Heart right ventricle (tissue), 16 donors: Measurements from ENCODE around the gene SYK. TPM values are rescaled to one million over a fixed set of nuclear protein-coding genes. Genes with fewer than 3 reads are reported as not detected.
A peak's percentile ranks its signal among the peaks of the same experiment; 100 is the strongest.

Experiments used
- ATAC-seq, 8 donors: fragments of 200-7000 bp; cut with Tn5 transposase; one replicate each; pipeline ENCODE4 v1.9.1; 2020; ENCODE audit warnings: mild to moderate bottlenecking in 8 of 8, moderate library complexity in 8 of 8, moderate number of reproducible peaks in 1 of 8
- DNase-seq, 2 donors: peaks; one replicate each; pipeline ENCODE4 v3.0.0-alpha.2; 2020
- H3K27ac ChIP-seq, 10 donors: fragments of 200-600 bp; sonication (generic) in 2 of 10; one replicate each; pipeline versions ENCODE4 v1.5.0 to v1.8.0; 2020 to 2022; ENCODE audit warnings: mild to moderate bottlenecking in 3 of 10
- H3K27me3 ChIP-seq, 7 donors: fragments of 200-600 bp; one replicate each; pipeline ENCODE4 v1.8.0; 2021 to 2022; ENCODE audit warnings: mild to moderate bottlenecking in 2 of 7
- H3K36me3 ChIP-seq, 9 donors: fragments of 200-600 bp; sonication (generic) in 1 of 9; one replicate each; pipeline versions ENCODE4 v1.5.0 to v1.8.0; 2020 to 2022; ENCODE audit warnings: mild to moderate bottlenecking in 2 of 9
- H3K4me1 ChIP-seq, 9 donors: fragments of 200-600 bp; sonication (generic) in 1 of 9; one replicate each; pipeline versions ENCODE4 v1.5.0 to v1.8.0; 2020 to 2022; ENCODE audit warnings: mild to moderate bottlenecking in 4 of 9
- H3K4me3 ChIP-seq, 10 donors: fragments of 200-600 bp; sonication (generic) in 2 of 10; one replicate each; pipeline versions ENCODE4 v1.5.0 to v1.8.0; 2020 to 2022; ENCODE audit warnings: mild to moderate bottlenecking in 7 of 10, moderate library complexity in 2 of 10
- H3K9me3 ChIP-seq, 11 donors: fragments of 200-600 bp in 10 of 11; sonication (generic) in 2 of 11; one replicate each; pipeline versions ENCODE4 v1.5.0 to v1.8.0; 2013 to 2022; ENCODE audit warnings: mild to moderate bottlenecking in 2 of 11, control low read depth in 1 of 11, moderate library complexity in 1 of 11
- WGBS, 2 donors: extraction: QIAGEN DNeasy Blood & Tissue Kit; methylation state at CpG; one replicate each; pipeline ENCODE4 v1.1.7; 2013; ENCODE audit warnings: inconsistent platforms in 1 of 2; 5-methylcytosine and 5-hydroxymethylcytosine counted together
- intact Hi-C, 10 donors: fragments of 100-400 bp; cut with DNase I; formaldehyde crosslinking; loops; one replicate each; pipeline versions ENCODE4 v1.11.1 to v1.14.2; 2022
- polyA plus RNA-seq, 2 donors: library from polyadenylated mRNA; stranded (reverse); fragments of 200-250 nt; gene quantifications; one replicate each; pipeline ENCODE4 v1.2.3, GENCODE V29; 2013
- total RNA-seq, 10 donors: library from RNA; stranded (reverse); fragmentation: NEBNext Ultra II Directional in 3 of 10; extraction: Animal tissue kit (Norgen Biotek cat#: 25700) in 3 of 10; gene quantifications; one replicate each; pipeline versions ENCODE4 v1.2.1 to v1.2.4, GENCODE V29; 2021 to 2023
- TF ChIP-seq, protein P1 (sequence below), 9 donors: fragments of 200-600 bp; sonication (generic) in 2 of 9; IDR thresholded peaks; one replicate each; pipeline versions ENCODE4 v1.5.0 to v1.8.0; 2021 to 2022; ENCODE audit warnings: antibody characterized with exemption in 9 of 9, mild to moderate bottlenecking in 5 of 9, moderate library complexity in 1 of 9
- donor health status: Arrhythmogenic right ventricular cardiomyopathy.
- donor health status: ischemic (EF 13 %, LVEDD 7.1; RV severe dilation, severe dysfunction).
- donor health status: healthy with polysubstance abuse.
- donor health status: DM: no; HTN: yes; CAD: no.
- donor health status: DM: no; HTN: no; CAD: no.
- donor health status: ischemic (EF 25% LVEDD 6.9; RV normal size, moderate dysfunction).
- donor health status: ischemic (EF 25% LVEDD 5.7; RV mildly dilated, moderate dysfunction).
- donor health status: healthy.
- donor health status: DM: yes; HTN: yes; CAD: no.
- donor health status: Ischemic cardiomyopathy.
- donor health status: ischemic (EF 35%, LVEDD 5.7; RV mildly dilated, moderate dysfunction).
- donor health status: nonischemic (EF 11% LVEDD 7.7; RV severe dilation, severe dysfunction).
- donor health status: DM: yes; HTN: yes; CAD: no.
- donor health status: PGD.
- donor health status: ischemic (EF 29% LVEDD 5.4; RV normal size, mild dysfunction).
- donor health status: nonischemic (EF 23%, LVEDD 6.1; RV moderate dilation, normal function).

SYK gene
- total and polyA plus RNA-seq, 12 donors, result 0.96 to 26.1 (median 2.3) TPM

DNA sequence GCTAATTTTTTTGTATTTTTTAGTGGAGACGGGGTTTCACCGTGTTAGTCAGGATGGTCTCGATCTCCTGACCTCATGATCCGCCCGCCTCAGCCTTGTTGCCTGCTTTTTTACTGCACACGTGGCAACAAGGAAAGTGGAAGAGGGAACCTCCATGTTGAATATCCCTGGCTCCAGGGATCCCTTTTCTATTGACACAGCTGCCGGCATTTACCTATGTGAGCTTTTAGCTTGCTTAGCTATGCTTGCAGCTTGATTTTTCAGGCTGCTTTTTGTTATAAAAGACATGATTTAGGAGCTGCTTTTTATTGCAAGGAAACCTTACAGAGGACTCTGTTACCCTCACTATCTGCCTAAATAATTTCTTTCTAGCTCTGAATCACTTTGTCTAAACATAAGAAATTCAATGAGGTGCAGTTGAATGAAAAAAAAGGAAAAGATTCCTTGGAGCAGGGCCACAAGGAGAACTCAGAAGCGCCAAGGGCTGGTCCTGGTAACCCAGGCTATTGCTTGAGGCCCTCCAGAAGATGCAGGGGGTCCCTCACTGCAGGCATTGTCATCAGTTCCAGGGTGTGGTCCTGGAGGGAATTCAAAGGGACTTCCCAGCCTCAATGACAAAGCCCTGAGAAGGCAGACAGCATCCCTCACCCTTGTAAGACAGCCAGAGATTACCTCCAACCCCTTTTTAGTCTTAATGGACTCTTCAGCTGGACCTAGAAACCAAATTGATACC, 89.9 kb downstream of the SYK start:
- no peaks in the 10 kb centered on the region for H3K4me1 ChIP-seq
- H3K27ac ChIP-seq, result no peak overlapping the region
- TF ChIP-seq, protein P1, sequence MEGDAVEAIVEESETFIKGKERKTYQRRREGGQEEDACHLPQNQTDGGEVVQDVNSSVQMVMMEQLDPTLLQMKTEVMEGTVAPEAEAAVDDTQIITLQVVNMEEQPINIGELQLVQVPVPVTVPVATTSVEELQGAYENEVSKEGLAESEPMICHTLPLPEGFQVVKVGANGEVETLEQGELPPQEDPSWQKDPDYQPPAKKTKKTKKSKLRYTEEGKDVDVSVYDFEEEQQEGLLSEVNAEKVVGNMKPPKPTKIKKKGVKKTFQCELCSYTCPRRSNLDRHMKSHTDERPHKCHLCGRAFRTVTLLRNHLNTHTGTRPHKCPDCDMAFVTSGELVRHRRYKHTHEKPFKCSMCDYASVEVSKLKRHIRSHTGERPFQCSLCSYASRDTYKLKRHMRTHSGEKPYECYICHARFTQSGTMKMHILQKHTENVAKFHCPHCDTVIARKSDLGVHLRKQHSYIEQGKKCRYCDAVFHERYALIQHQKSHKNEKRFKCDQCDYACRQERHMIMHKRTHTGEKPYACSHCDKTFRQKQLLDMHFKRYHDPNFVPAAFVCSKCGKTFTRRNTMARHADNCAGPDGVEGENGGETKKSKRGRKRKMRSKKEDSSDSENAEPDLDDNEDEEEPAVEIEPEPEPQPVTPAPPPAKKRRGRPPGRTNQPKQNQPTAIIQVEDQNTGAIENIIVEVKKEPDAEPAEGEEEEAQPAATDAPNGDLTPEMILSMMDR (IDR thresholded peaks at IDR 0.05), result no peak
- DNase-seq, result no peak
- H3K27me3 ChIP-seq, result peaks cover 0 to 25% (median 0%) of the 10 kb centered on the region in 7 donors
- 91 to 93% methylated on average over 8 of the region's 8 CpGs for WGBS, 2 donors
- intact Hi-C loops, result no loop called here
- peaks cover 0 to 86% (median 0%) of the 10 kb centered on the region in 9 donors for H3K36me3 ChIP-seq
- H3K4me3 ChIP-seq, result no peak overlapping the region
- peaks cover 0 to 2% (median 0%) of the 10 kb centered on the region in 11 donors for H3K9me3 ChIP-seq
- no peak for ATAC-seq

DNA sequence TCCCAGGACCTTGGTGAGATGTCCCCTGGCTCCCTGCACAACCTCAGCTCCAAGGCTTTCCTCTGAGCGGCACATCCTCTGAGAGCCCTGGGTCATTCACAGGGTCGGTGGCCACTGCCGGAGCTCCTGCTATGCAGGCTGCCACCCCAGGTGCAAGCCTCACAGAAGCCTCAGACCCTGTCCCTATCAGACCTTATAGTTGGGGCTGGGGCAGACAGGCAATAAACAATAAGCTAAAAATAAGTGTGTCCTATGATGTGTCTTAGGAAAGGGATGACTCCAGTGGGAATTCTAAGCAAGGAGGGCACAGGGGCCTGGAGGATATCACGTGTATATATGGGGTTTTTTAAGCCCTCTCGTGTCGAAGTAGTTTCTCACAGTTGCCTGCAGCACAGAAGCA, 91.3 kb downstream of the SYK start:
- 53 to 60% methylated on average over 6 of the region's 6 CpGs for WGBS, 2 donors
- Histone ChIP-seq H3K36me3 (peaks cover 0 to 86% (median 0%) of the 10 kb centered on the region in 9 donors), H3K4me3 (no peak overlapping the region), H3K27me3 (peaks cover 0 to 25% (median 0%) of the 10 kb centered on the region in 7 donors), H3K4me1 (no peaks in the 10 kb centered on the region), H3K27ac (no peak overlapping the region), H3K9me3 (no peaks in the 10 kb centered on the region)
- TF ChIP-seq, protein P1 (IDR thresholded peaks at IDR 0.05), result no peak
- intact Hi-C loops, result no loop called here
- ATAC-seq (no peak), DNase-seq (no peak)

DNA sequence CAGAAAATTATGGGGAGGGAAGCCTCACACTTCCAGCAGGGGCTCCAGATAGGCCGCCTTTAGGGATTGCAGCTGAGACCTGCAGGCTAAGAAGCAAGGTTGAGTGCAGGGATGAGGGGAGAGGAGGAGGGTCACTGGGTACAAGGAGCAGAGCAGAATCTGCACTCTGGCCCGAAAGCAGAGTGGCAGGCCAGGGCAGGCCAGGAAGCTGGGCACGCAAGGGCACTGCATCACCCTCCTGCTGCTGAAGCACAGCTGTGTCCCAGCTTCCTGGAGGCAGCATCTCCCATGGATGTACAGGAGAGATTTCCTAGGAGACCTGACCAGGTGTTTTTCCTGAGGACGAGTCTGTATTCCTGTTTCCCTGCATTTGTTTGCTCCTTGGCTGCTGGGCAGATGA, 92.1 kb downstream of the SYK start:
- peaks cover 0 to 22% (median 0%) of the 10 kb centered on the region in 7 donors for H3K27me3 ChIP-seq
- no peak for ATAC-seq
- H3K4me1 ChIP-seq, result no peaks in the 10 kb centered on the region
- TF ChIP-seq, protein P1 (IDR thresholded peaks at IDR 0.05), result no peak
- H3K36me3 ChIP-seq, result peaks cover 0 to 85% (median 0%) of the 10 kb centered on the region in 9 donors
- H3K4me3 ChIP-seq, result no peak overlapping the region
- no peak for DNase-seq
- intact Hi-C loops, result no loop called here
- H3K9me3 ChIP-seq, result no peaks in the 10 kb centered on the region
- 87 to 89% methylated on average over 4 of the region's 4 CpGs for WGBS, 2 donors
- H3K27ac ChIP-seq, result no peak overlapping the region

DNA sequence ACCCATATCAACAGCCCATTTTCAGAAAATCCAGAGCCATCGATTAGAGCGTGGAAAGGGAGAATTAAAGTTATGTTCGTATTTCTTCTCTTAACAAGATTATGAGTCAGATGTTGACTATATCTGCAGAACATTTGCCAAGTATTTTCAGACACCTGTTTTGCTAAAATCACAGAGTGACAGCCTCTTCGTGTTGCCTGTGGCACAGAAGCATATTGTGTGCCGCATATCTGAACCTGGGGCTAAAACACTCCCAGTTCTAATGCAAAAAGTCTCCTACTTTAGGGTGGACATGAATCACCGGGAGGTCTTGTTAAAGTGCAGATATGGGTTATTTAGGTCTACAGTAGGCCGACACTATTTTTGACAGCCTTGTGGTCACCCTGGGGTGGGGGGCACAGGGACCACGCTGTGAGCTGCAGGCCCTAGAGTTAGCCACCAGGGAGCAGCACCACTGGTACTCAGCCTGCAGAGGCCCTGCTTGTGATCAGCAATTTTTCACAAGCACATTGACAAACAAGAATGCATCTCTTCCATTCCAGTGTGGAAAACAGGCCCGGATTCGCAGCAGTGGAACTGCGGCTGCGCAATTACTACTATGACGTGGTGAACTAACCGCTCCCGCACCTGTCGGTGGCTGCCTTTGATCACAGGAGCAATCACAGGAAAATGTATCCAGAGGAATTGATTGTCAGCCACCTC, 93.5 kb downstream of the SYK start:
- intact Hi-C loops, result no loop called here
- DNase-seq, result no peak
- Histone ChIP-seq H3K27me3 (peaks cover 0 to 16% (median 0%) of the 10 kb centered on the region in 7 donors), H3K4me1 (peaks cover 0 to 5% (median 0%) of the 10 kb centered on the region in 9 donors), H3K4me3 (no peak overlapping the region), H3K27ac (no peak overlapping the region), H3K36me3 (peaks cover 0 to 74% (median 0%) of the 10 kb centered on the region in 9 donors), H3K9me3 (no peaks in the 10 kb centered on the region)
- no peak for ATAC-seq
- TF ChIP-seq, protein P1 (IDR thresholded peaks at IDR 0.05), result peak in 8 of 9 donors; percentile 11 to 46 (median 36)
- 82 to 84% methylated on average over 16 of the region's 16 CpGs for WGBS, 2 donors
